ENCODE results near the gene ADGRB3.
"Not testable (repeated sequence)": the region's sequence is repeated elsewhere in the genome, so short reads cannot be mapped to it uniquely, and the experiment has no call there.

ADGRB3 gene

DNA sequence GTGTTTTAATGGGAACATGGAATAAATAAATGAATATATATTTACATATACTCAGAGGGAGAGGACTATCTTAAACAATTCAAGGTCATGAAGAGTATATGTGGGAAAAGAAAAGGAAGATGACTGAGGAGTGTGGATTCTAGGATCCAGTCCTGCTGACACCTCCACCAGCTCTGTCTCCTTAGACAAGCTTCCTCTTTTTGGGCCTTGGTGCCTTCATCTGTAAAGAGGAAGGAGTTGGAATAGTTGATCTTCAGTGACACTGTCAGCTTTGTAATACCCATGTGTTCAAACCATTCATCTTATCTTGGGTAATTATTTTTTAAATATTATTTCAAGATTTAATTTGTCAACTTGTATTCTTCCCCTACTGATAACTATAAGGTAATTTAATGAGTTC lies 338.0 kb downstream of the ADGRB3 start:
- DNase-seq: no peak

DNA sequence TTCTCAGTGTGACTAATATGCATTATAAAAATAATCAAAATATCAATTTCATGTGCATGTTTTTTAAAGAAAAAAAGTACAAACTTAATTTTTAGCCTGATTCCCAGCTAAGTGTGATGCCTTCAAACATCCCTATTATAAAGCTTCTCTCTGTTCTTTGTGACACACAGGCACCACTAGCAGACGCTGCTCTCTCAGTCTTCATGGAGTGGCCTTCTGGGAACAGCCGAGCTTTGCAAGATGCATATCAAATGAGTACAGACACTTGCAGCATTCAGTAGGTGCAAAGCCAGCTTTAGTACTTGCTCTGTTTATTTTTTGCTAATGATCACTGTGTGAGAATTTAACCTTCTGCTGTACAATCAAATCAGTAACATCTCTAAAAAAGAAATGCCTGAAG lies 340.0 kb downstream of the ADGRB3 start:
- no peak for DNase-seq

DNA sequence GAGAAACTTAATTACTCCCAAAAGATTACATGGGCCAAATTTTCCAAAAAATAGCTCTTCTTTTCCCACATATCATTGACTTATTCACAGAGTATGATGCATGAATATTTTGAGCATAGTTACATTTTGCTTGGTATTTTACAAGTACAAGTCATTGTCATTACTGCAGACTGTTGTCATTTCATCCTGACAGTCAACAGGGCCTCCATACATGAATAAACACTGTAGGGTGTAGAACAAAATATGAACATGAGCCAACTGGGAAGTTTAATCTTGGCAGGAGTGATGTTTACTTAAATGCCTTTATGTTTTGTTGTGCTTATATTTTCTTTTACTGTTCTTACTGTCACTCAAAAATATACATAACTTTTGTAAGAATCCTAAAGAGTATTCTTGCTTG lies 340.7 kb downstream of the ADGRB3 start:
- DNase-seq: no peak

DNA sequence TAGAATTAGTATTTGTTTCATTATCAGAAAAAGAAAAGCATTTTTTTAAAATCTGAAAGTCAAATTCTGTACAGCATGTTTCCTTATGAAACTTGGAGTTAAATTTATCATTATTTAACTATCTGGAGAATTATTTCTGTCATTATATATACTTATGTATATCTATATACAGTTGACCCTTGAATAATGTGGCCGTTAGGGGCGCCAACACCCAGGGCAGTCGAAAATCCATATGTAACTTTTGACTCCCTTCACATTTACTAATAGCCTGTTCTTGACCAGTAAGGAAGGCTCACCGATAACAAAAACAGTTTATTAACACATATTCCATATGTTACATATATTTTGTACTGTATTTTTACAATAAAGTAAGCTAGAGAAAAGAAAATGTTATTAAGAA lies 341.2 kb downstream of the ADGRB3 start:
- no peak for DNase-seq

GRCh38 chr6:68978411-68978810 lies 343.3 kb downstream of the ADGRB3 start:
- no peak for DNase-seq

DNA sequence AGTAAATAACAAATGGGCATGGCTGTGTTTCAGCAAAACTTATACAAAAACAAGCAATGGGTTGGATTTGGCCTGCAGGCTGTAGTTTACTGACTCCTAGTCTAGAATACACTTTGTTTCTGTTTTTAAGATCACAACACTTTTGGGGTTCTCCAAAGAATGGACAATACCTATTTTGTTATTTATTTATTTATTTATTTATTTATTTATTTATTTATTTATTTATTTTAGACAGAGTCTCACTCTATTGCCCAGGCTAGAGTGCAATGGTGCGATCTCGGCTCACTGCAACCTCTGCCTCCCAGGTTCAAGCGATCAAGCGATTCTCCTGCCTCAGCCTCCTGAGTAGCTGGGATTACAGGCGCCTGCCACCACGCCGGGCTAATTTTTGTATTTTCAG lies 346.6 kb downstream of the ADGRB3 start:
- DNase-seq: not testable (repeated sequence)

GRCh38 chr6:68988698-68989097 lies 353.6 kb downstream of the ADGRB3 start:
- DNase-seq: no peak

DNA sequence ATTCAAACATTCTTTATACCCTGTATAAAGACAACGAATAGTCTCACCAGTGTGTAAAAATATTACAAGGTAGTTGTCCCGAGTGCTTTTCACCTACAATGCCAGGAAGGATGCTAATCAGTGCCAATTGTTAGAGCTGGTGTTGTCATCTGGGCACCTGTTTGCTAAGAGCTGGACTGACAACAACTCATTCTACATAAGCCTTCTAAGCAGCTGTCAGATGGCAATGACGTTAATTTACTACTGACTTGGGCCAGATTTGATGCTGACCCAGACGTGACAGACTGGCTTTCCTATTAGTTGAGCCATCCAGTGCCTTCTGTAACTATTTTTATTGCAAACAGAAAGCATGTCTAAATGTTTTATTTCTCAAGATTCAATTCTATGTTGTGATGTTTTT lies 355.2 kb downstream of the ADGRB3 start:
- no peak for DNase-seq

- DNase-seq: no peak
These were observed 358.8 kb downstream of the ADGRB3 start for GRCh38 chr6:68993911-68994310.

DNA sequence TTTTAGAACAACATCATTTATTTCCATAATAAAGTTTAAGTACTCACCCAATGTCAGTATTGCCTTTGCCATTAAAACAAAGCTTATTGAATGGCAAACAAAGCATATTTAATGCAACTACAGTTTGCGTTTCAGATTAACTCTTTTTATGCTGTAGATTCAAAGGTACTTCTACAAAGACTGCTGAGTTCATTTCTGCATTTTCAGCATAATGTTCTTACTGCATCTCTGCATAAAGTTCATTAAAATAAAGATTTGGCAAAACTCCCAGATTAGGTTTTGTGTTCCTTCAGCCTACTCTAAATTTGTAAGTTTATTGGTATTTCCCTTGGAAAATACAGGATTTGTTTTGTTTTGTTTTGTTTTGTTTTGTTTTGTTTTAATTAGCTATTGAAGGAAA lies 359.4 kb downstream of the ADGRB3 start:
- no peak for DNase-seq

- no peak for DNase-seq
These were observed 370.1 kb downstream of the ADGRB3 start for GRCh38 chr6:69005199-69005598.

DNA sequence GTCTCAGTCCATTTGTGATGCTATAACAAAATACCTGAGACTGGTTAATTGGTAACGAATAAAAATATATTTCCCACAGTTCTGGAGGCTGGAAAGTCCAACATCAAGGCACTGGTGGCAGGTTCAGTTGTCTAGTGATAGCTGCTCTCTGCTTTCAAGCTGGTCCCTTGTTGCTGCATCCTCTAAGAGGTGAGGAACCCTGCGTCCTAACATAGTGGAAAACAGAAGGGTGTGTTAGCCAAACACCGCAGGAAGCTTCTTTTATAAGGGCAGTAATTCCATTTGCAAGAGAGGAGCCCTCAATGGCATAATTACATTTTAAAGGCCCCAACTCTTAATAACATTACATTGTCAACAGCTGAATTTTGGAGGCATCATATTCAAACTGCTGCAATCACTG lies 372.7 kb downstream of the ADGRB3 start:
- DNase-seq: no peak

- no peak for DNase-seq
These were observed 377.1 kb downstream of the ADGRB3 start for GRCh38 chr6:69012211-69012610.

DNA sequence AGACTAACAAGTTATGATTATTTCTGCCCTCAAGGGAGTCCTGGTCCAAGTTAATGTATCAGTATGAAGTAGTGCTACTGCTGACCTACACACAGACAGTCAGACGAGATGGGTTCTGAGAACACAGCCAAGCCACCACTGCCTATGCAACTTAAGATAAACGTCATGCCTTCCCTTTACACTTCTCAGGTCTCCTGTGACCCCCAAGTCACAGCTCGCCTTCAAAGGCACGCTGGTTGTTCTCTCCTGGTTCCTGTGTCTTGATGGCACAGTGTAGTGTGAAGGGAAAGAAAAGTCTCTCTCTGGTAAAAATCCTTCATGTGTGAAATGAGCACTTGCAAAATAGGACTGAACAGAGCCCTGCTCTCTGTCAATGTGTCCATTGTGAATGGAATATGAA lies 377.8 kb downstream of the ADGRB3 start:
- no peak for DNase-seq

- no peak for DNase-seq
These were observed 383.8 kb downstream of the ADGRB3 start for GRCh38 chr6:69018906-69019305.

GRCh38 chr6:69019832-69020231 lies 384.8 kb downstream of the ADGRB3 start:
- DNase-seq: no peak

DNA sequence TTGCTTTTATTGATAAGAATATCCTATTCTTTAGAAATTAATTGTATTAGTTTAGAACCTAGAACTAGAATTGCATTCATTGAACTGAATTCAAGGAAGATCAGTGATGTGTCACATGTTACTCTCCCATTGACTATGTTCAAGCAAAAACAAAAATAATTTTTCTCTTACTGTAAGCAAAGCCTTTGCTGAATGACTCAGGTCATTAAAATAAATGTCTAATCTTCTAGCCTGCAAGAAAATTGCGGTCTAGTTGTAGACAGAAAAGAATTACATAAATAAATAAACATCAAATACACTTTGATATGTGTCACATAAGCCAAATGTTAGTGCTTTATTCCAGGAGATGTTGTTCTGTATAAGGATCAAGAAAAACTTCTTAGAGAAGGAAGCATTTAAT lies 387.9 kb downstream of the ADGRB3 start:
- no peak for DNase-seq

- DNase-seq: no peak
These were observed 391.2 kb downstream of the ADGRB3 start for GRCh38 chr6:69026243-69026642.

DNA sequence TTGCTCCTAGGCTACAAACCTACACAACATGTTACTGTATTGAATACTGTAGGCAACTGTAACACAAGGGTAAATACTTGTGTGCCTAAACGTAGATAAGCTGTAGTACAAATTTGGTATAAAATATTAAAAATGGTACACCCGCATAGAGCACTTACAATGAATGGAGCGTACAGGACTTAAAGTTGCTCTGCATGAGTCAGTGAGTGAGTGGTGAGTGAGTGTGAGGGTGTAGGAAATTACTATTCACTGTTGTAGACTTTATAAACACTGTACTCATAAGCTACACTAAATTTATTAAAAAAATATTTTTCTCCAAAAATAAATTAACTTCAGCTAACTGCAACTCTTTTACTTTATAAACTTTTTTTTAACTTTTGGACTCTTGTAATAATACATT lies 391.6 kb downstream of the ADGRB3 start:
- no peak for DNase-seq

- DNase-seq: no peak
These were observed 392.8 kb downstream of the ADGRB3 start for GRCh38 chr6:69027861-69028260.

DNA sequence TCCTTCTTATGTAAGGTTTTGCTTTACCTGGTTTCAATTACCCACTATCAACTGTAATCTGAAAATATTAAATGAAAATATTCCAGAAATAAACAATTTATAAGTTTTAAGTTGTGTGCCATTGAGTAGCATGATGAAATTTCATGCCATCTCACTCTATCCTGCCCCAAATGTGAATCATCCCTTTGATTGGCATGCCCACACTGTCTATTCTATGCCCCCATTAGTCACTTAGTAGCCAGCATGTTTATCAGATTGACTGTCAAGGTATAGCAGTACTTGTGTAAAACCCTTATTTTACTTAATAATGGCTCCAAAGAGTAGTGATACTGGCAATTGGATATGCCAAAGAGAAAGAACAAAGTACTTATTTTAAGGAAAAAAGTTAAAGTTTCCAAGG lies 403.8 kb downstream of the ADGRB3 start:
- DNase-seq: no peak

DNA sequence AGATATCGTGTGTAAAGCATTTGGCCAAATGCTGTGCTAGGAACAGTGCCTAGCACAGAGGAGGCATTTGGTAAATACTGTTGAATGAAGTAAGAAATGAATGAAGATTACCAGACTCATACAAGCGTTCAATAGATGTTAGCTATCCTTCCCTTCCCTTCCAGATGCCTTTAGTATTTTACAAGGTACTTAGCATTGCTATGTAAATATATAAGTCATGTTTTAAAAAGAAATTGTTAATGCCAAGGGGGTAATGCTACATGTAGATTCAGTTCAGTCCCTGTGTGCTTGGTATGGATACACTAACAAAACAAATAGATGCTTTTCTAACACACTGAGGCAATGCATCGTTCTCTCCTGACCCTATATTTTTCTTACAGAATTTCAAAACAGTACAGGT lies 407.2 kb downstream of the ADGRB3 start:
- no peak for DNase-seq

DNA sequence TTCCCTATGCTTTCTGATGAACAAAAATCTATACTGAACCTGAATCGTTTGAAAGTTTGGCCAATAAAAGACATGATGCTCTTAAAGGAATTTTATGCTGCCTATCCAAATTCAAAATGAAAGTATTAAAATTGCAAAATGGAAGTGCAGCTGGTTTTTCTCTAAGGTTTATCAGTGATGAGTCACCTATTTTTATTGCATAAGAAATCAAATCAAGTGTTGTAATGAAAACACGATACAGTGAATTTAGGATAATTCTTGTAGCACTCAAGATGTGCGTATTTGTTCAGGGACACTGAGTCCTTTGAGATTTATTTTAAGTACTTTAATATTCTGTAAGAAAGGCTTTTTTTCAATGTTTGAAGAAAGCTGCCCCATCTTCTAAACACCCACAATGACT lies 409.5 kb downstream of the ADGRB3 start:
- no peak for DNase-seq

DNA sequence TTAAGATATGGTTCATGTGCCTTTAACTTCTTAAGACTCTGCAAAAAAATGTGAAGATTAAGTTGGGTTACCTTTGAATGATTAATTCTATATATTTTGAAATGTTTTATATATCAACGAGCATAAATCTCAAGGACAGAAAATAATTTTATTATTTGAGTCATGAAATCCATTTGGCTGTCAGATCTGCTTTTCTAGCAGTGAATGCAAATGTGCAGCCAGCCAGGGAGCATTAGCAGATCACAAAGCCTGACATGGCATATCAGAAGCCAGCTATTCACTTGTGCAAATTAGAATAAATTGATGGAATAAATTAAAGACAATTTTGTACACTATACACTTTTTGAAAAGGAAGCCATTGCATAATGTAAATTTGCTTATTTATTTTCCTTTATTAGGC lies 424.3 kb downstream of the ADGRB3 start:
- no peak for DNase-seq

- no peak for DNase-seq
These were observed 426.0 kb downstream of the ADGRB3 start for GRCh38 chr6:69061066-69061465.

DNA sequence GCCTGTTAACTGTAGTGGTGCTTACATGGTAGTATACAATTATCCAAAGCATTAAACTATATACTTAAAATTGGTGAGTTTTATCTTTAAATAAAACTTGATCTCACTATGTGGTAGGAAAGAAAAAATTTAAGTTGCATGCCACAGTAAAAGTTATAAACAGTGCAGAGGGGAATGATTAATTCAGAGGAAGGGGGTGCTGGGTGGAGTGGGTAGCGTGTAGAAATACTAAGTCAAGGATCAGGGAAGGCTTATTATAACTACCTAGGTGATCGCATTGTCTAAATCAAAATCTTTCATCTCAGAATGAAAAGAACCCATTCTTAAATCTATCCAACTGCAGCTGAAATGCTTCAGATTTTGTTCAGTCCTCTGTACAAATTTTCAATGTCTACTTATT lies 428.3 kb downstream of the ADGRB3 start:
- DNase-seq: no peak
